ENCODE measurements around the gene EFCC1. TPM values are rescaled to one million over a fixed set of nuclear protein-coding genes. Genes with fewer than 3 reads are reported as not detected.

The EFCC1 gene
- total and polyA plus RNA-seq, 2 experiments from 2014 or later: 0.07 TPM; not detected in 1

DNA sequence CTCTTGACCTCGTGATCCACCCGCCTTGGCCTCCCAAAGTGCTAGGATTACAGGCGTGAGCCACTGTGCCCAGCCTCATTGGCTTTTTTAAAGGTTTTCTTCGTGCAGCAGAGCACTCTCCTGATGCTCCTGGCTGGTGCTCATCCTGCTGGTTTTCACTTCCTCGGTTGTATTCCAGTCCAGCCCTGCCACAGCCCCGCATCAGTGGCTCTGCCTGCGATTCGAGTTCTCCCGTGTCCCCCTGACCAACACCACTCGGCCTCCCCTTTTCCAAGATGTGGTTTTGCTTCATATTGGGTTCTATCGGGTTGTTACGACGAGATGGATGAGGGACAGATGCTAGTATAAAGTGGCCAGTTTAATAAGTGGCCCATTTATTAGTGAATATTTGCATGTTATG is 27.8 kb downstream of the EFCC1 start:
- no peak overlapping the region for H3K27ac ChIP-seq
- DNase-seq (ENCODE audit: low read depth in 1 of 2, low spot score in 1 of 2): no peak
- peaks cover 3% of the 10 kb centered on the region for H3K27me3 ChIP-seq
- H3K9me3 ChIP-seq (ENCODE audit: low read depth): no peaks in the 10 kb centered on the region
- no peaks in the 10 kb centered on the region for H3K36me3 ChIP-seq
- no peak for TF ChIP-seq CTCF (IDR thresholded peaks at IDR 0.05; ENCODE audit: low read depth, low read length)
- no peak overlapping the region for H3K4me3 ChIP-seq
- H3K4me1 ChIP-seq (ENCODE audit: low read depth): no peaks in the 10 kb centered on the region

- Histone ChIP-seq H3K9me3 (ENCODE audit: low read depth) (no peaks in the 10 kb centered on the region), H3K4me1 (ENCODE audit: low read depth) (no peaks in the 10 kb centered on the region), H3K27ac (no peak overlapping the region), H3K4me3 (no peak overlapping the region), H3K36me3 (no peaks in the 10 kb centered on the region), H3K27me3 (no peaks in the 10 kb centered on the region)
- no peak for TF ChIP-seq CTCF (IDR thresholded peaks at IDR 0.05; ENCODE audit: low read depth, low read length)
- DNase-seq (ENCODE audit: low read depth in 1 of 2, low spot score in 1 of 2): no peak
Observed at GRCh38 chr3:129030611-129031010, 29.5 kb downstream of the EFCC1 start.

DNA sequence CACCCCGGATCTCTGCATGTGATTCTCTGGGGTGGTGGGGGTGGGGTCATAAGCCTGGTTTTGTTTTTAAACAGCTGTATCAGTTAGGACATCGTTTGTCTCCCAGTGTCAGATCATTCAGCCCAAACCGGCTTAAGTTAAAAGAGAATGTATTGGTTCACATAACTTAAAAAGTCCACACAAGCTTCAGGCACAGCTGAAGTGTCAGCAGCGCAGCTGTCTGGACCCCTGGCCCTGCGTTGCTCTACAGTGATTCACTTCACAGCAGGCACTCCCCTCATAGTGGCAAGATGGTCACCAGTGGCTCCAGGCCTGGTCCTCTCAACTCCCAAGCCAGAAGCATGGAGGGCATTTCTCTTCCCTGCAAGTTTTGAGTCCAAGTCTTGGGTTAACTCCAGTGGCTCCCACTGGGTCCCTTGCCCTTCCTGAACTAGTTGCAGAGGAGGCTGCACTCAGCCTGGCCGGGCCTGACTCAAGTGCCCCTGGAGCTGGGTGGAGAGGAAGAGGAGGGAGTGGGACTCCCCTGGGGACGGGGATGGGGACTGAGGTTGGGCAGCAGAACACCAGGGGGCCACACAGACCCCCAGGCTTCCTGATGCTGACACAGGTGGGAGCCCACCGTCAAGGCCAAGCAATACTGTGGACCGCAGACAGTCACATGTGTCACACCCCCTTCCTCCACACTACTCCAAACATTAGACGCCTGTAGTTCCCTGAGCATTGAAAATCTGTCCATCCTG is 30.5 kb downstream of the EFCC1 start:
- Histone ChIP-seq H3K4me3 (no peak overlapping the region), H3K27me3 (no peaks in the 10 kb centered on the region), H3K9me3 (ENCODE audit: low read depth) (no peaks in the 10 kb centered on the region), H3K4me1 (ENCODE audit: low read depth) (no peaks in the 10 kb centered on the region), H3K27ac (no peak overlapping the region), H3K36me3 (no peaks in the 10 kb centered on the region)
- no peak for DNase-seq (ENCODE audit: low read depth in 1 of 2, low spot score in 1 of 2)
- no peak for TF ChIP-seq CTCF (IDR thresholded peaks at IDR 0.05; ENCODE audit: low read depth, low read length)

GRCh38 chr3:129032716-129033115 is 31.6 kb downstream of the EFCC1 start:
- no peak overlapping the region for H3K4me3 ChIP-seq
- no peaks in the 10 kb centered on the region for H3K36me3 ChIP-seq
- TF ChIP-seq CTCF (IDR thresholded peaks at IDR 0.05; ENCODE audit: low read depth, low read length): no peak
- no peaks in the 10 kb centered on the region for H3K9me3 ChIP-seq (ENCODE audit: low read depth)
- no peaks in the 10 kb centered on the region for H3K27me3 ChIP-seq
- H3K27ac ChIP-seq: no peak overlapping the region
- DNase-seq (ENCODE audit: low read depth in 1 of 2, low spot score in 1 of 2): no peak
- H3K4me1 ChIP-seq (ENCODE audit: low read depth): no peaks in the 10 kb centered on the region

- H3K4me1 ChIP-seq (ENCODE audit: low read depth): no peaks in the 10 kb centered on the region
- no peak for DNase-seq (ENCODE audit: low read depth in 1 of 2, low spot score in 1 of 2)
- no peaks in the 10 kb centered on the region for H3K27me3 ChIP-seq
- no peak for TF ChIP-seq CTCF (IDR thresholded peaks at IDR 0.05; ENCODE audit: low read depth, low read length)
- no peak overlapping the region for H3K4me3 ChIP-seq
- H3K27ac ChIP-seq: no peak overlapping the region
- H3K36me3 ChIP-seq: no peaks in the 10 kb centered on the region
- no peaks in the 10 kb centered on the region for H3K9me3 ChIP-seq (ENCODE audit: low read depth)
Observed at GRCh38 chr3:129033151-129033550, 32.0 kb downstream of the EFCC1 start.

All from cardiac muscle cell (in vitro differentiated cells and primary cell).